CD8-positive, alpha-beta memory T cell (primary cell): ENCODE results near the gene GNAO1. TPM values are rescaled to one million over a fixed set of nuclear protein-coding genes. Genes with fewer than 3 reads are reported as not detected.

ENCODE experiments used
- CTCF ChIA-PET: fragments of 350-600 bp; sonication (Branson Sonifier 250); formaldehyde crosslinking; loops from one replicate; lab custom pipeline; 2021; ENCODE audit warnings: antibody characterized with exemption; lab: Charles Lee
- POLR2A ChIA-PET: fragments of 350-600 bp; sonication (Branson Sonifier 250); formaldehyde crosslinking; loops from one replicate; lab custom pipeline; 2021; ENCODE audit warnings: antibody characterized with exemption; lab: Charles Lee
- DNase-seq, 5 donors: peaks; one replicate each; pipeline versions ENCODE4 v3.0.0 to v3.0.0-alpha.2; 2020 to 2022; ENCODE audit warnings: mixed read lengths in 1 of 5
- H3K27ac ChIP-seq: one replicate; pipeline ENCODE4 v1.7.0; 2013; ENCODE audit warnings: low read depth, mild to moderate bottlenecking, low read length, moderate library complexity
- H3K27me3 ChIP-seq: 2 replicates; pipeline ENCODE4 v1.7.0; 2013; ENCODE audit warnings: low read length, mild to moderate bottlenecking; ENCODE audit not compliant: insufficient read depth, poor library complexity, severe bottlenecking
- H3K36me3 ChIP-seq: 2 replicates; pipeline ENCODE4 v1.7.0; 2013; ENCODE audit warnings: mild to moderate bottlenecking, low read length, moderate library complexity; ENCODE audit not compliant: insufficient read depth
- H3K4me1 ChIP-seq: 2 replicates; pipeline ENCODE4 v1.7.0; 2013; ENCODE audit warnings: mild to moderate bottlenecking, low read length, moderate library complexity; ENCODE audit not compliant: insufficient read depth
- H3K4me3 ChIP-seq: 2 replicates; pipeline ENCODE4 v1.7.0; 2013; ENCODE audit warnings: mild to moderate bottlenecking, low read length
- H3K9me3 ChIP-seq: 2 replicates; pipeline ENCODE4 v1.7.0; 2013; ENCODE audit warnings: mild to moderate bottlenecking, low read length
- H3K27ac Mint-ChIP-seq, 8 donors: one replicate each; pipeline ENCODE4 v1.8.0; 2020 to 2021; ENCODE audit warnings: mixed read lengths in 8 of 8, mild to moderate bottlenecking in 6 of 8, inconsistent platforms in 3 of 8, moderate library complexity in 3 of 8
- H3K27me3 Mint-ChIP-seq, 2 donors: one replicate each; pipeline ENCODE4 v1.8.0; 2020 to 2021; ENCODE audit warnings: mixed read lengths in 2 of 2, mild to moderate bottlenecking in 1 of 2, moderate library complexity in 1 of 2
- H3K36me3 Mint-ChIP-seq, 3 donors: one replicate each; pipeline ENCODE4 v1.8.0; 2020 to 2021; ENCODE audit warnings: mixed read lengths in 3 of 3, inconsistent platforms in 1 of 3, mild to moderate bottlenecking in 1 of 3
- H3K4me1 Mint-ChIP-seq, 3 donors: one replicate each; pipeline ENCODE4 v1.8.0; 2020 to 2021; ENCODE audit warnings: mixed read lengths in 3 of 3, inconsistent platforms in 1 of 3, mild to moderate bottlenecking in 1 of 3
- H3K4me3 Mint-ChIP-seq, 7 donors: one replicate each; pipeline ENCODE4 v1.8.0; 2020 to 2021; ENCODE audit warnings: mixed read lengths in 7 of 7, mild to moderate bottlenecking in 6 of 7, moderate library complexity in 4 of 7, inconsistent platforms in 2 of 7
- H3K9me3 Mint-ChIP-seq, 5 donors: one replicate each; pipeline ENCODE4 v1.8.0; 2020 to 2022; ENCODE audit warnings: mixed read lengths in 5 of 5, mild to moderate bottlenecking in 3 of 5, moderate library complexity in 2 of 5, inconsistent platforms in 1 of 5
- polyA plus RNA-seq: library from polyadenylated mRNA; unstranded; fragments of 300-500 nt; fragmentation: Illumina TruSeq; gene quantifications from one replicate; pipeline ENCODE4 v1.2.3, GENCODE V29; 2021
- total RNA-seq, 2 experiments: library from RNA; stranded (reverse); gene quantifications; one replicate each; pipeline ENCODE4 v1.2.3, GENCODE V29; 2021

Gene GNAO1
- total and polyA plus RNA-seq, 3 experiments from 2014 or later: 0.86 to 2.5 (median 2.5) TPM

GRCh38 chr16:56257666-56258342 lies 66.5 kb downstream of the GNAO1 start:
- peaks cover 0 to 4% (median 3%) of the 10 kb centered on the region in 3 donors for H3K36me3 Mint-ChIP-seq
- H3K4me1 ChIP-seq: peaks cover 24% of the 10 kb centered on the region
- no peak for DNase-seq
- H3K4me1 Mint-ChIP-seq: peaks cover 29 to 47% (median 46%) of the 10 kb centered on the region in 3 donors
- peak overlapping the region in 5 of 8 donors; percentile 26 to 89 (median 33) for H3K27ac Mint-ChIP-seq
- no peaks in the 10 kb centered on the region for H3K9me3 Mint-ChIP-seq
- H3K4me3 Mint-ChIP-seq: no peak overlapping the region
- H3K27ac ChIP-seq: no peak overlapping the region
- no peak overlapping the region for H3K4me3 ChIP-seq
- CTCF ChIA-PET: interaction anchor here (1.2 kb wide), 1 partner anchor 55 kb away, joined by 3 read pairs; no protein-coding TSS in a partner anchor
- peaks cover 0 to 2% of the 10 kb centered on the region in 2 donors for H3K27me3 Mint-ChIP-seq
- H3K9me3 ChIP-seq: no peaks in the 10 kb centered on the region
- H3K27me3 ChIP-seq: no peaks in the 10 kb centered on the region
- POLR2A ChIA-PET: no interaction called here
- H3K36me3 ChIP-seq: no peaks in the 10 kb centered on the region

GRCh38 chr16:56258508-56259424 lies 67.5 kb downstream of the GNAO1 start:
- Histone ChIP-seq H3K4me3 (no peak overlapping the region), H3K27me3 (no peaks in the 10 kb centered on the region), H3K9me3 (no peaks in the 10 kb centered on the region), H3K27ac (no peak overlapping the region), H3K36me3 (no peaks in the 10 kb centered on the region), H3K4me1 (peaks cover 34% of the 10 kb centered on the region)
- Mint-ChIP-seq H3K27ac (peak overlapping the region in 5 of 8 donors; percentile 17 to 84 (median 19)), H3K4me1 (peaks cover 39 to 57% (median 56%) of the 10 kb centered on the region in 3 donors), H3K4me3 (no peak overlapping the region), H3K36me3 (peaks cover 0 to 4% (median 3%) of the 10 kb centered on the region in 3 donors), H3K9me3 (no peaks in the 10 kb centered on the region), H3K27me3 (peaks cover 0 to 2% of the 10 kb centered on the region in 2 donors)
- POLR2A ChIA-PET: no interaction called here
- CTCF ChIA-PET: interaction anchor here (1.1 to 1.4 kb wide), 4 partner anchors 8 to 56 kb away, joined by 3 read pairs; no protein-coding TSS in a partner anchor
- no peak for DNase-seq

- no peaks in the 10 kb centered on the region for H3K36me3 ChIP-seq
- Mint-ChIP-seq H3K4me1 (peaks cover 44 to 63% (median 62%) of the 10 kb centered on the region in 3 donors), H3K27ac (peak overlapping the region in 7 of 8 donors; percentile 17 to 84 (median 48)), H3K36me3 (peaks cover 0 to 4% (median 3%) of the 10 kb centered on the region in 3 donors), H3K9me3 (no peaks in the 10 kb centered on the region), H3K4me3 (peak overlapping the region in 1 of 7 donors; percentile 31), H3K27me3 (peaks cover 0 to 2% of the 10 kb centered on the region in 2 donors)
- H3K27me3 ChIP-seq: no peaks in the 10 kb centered on the region
- no peak overlapping the region for H3K27ac ChIP-seq
- POLR2A ChIA-PET: no interaction called here
- H3K4me1 ChIP-seq: peaks cover 40% of the 10 kb centered on the region
- no peaks in the 10 kb centered on the region for H3K9me3 ChIP-seq
- CTCF ChIA-PET: interaction anchor here (1.1 to 1.4 kb wide), 3 partner anchors 8 to 22 kb away, joined by 3 read pairs; no protein-coding TSS in a partner anchor
- H3K4me3 ChIP-seq: no peak overlapping the region
- DNase-seq: no peak
These were observed 68.1 kb downstream of the GNAO1 start for GRCh38 chr16:56259425-56259779.

GRCh38 chr16:56260378-56261160 lies 69.3 kb downstream of the GNAO1 start:
- H3K36me3 ChIP-seq: no peaks in the 10 kb centered on the region
- no peaks in the 10 kb centered on the region for H3K27me3 ChIP-seq
- peak overlapping the region; percentile 0 for H3K27ac ChIP-seq
- H3K4me1 ChIP-seq: peaks cover 45% of the 10 kb centered on the region
- no peak overlapping the region for H3K4me3 ChIP-seq
- Mint-ChIP-seq H3K36me3 (peaks cover 0 to 4% (median 3%) of the 10 kb centered on the region in 3 donors), H3K27me3 (peaks cover 0 to 2% of the 10 kb centered on the region in 2 donors), H3K9me3 (no peaks in the 10 kb centered on the region), H3K4me3 (peak overlapping the region in 4 of 7 donors; percentile 60 to 68 (median 64)), H3K27ac (peak overlapping the region; percentile 82 to 96 (median 91)), H3K4me1 (peaks cover 47 to 70% (median 68%) of the 10 kb centered on the region in 3 donors)
- no peaks in the 10 kb centered on the region for H3K9me3 ChIP-seq
- DNase-seq: no peak
- ChIA-PET POLR2A (no interaction called here), CTCF (interaction anchor here (1.1 to 2.2 kb wide), 4 partner anchors 9 to 58 kb away, joined by 3 to 10 read pairs (median 3); no protein-coding TSS in a partner anchor)

- H3K36me3 Mint-ChIP-seq: peaks cover 0 to 5% (median 3%) of the 10 kb centered on the region in 3 donors
- peaks cover 52 to 78% (median 76%) of the 10 kb centered on the region in 3 donors for H3K4me1 Mint-ChIP-seq
- no peaks in the 10 kb centered on the region for H3K27me3 ChIP-seq
- POLR2A ChIA-PET: no interaction called here
- H3K4me1 ChIP-seq: peaks cover 45% of the 10 kb centered on the region
- H3K9me3 Mint-ChIP-seq: no peaks in the 10 kb centered on the region
- H3K27ac Mint-ChIP-seq: peak overlapping the region; percentile 82 to 96 (median 93)
- no peak for DNase-seq
- no peaks in the 10 kb centered on the region for H3K9me3 ChIP-seq
- H3K4me3 Mint-ChIP-seq: peak overlapping the region; percentile 44 to 89 (median 68)
- CTCF ChIA-PET: interaction anchor here (1.1 to 2.2 kb wide), 5 partner anchors 15 to 71 kb away, joined by 3 to 10 read pairs (median 5); partner anchors contain the start of gene GNAO1
- no peaks in the 10 kb centered on the region for H3K36me3 ChIP-seq
- peak overlapping the region; percentile 47 for H3K4me3 ChIP-seq
- peak overlapping the region; percentile 70 for H3K27ac ChIP-seq
- peaks cover 0 to under 1% of the 10 kb centered on the region in 2 donors for H3K27me3 Mint-ChIP-seq
These were observed 70.4 kb downstream of the GNAO1 start for GRCh38 chr16:56261656-56262055.

- no peaks in the 10 kb centered on the region for H3K36me3 ChIP-seq
- CTCF ChIA-PET: interaction anchor here (1.1 to 2.2 kb wide), 6 partner anchors 15 to 141 kb away, joined by 3 to 10 read pairs (median 4); partner anchors contain the start of gene GNAO1
- Mint-ChIP-seq H3K4me3 (peak overlapping the region; percentile 21 to 89 (median 68)), H3K36me3 (peaks cover 0 to 3% (median 3%) of the 10 kb centered on the region in 3 donors), H3K4me1 (peaks cover 52 to 78% (median 76%) of the 10 kb centered on the region in 3 donors), H3K9me3 (no peaks in the 10 kb centered on the region), H3K27ac (peak overlapping the region; percentile 82 to 96 (median 93)), H3K27me3 (no peaks in the 10 kb centered on the region)
- H3K4me1 ChIP-seq: peaks cover 45% of the 10 kb centered on the region
- no peaks in the 10 kb centered on the region for H3K9me3 ChIP-seq
- H3K4me3 ChIP-seq: peak overlapping the region; percentile 47
- H3K27me3 ChIP-seq: no peaks in the 10 kb centered on the region
- POLR2A ChIA-PET: interaction anchor here (1.2 kb wide), 1 partner anchor 16 kb away, joined by 7 read pairs; no protein-coding TSS in a partner anchor
- DNase-seq: peak; percentile 2 to 82 (median 49)
- H3K27ac ChIP-seq: peak overlapping the region; percentile 70
These were observed 70.9 kb downstream of the GNAO1 start for GRCh38 chr16:56262148-56262547.
